ENCODE data around the gene GRN.
"Not testable (repeated sequence)": the region's sequence is repeated elsewhere in the genome, so short reads cannot be mapped to it uniquely, and the experiment has no call there.

GRN gene

DNA sequence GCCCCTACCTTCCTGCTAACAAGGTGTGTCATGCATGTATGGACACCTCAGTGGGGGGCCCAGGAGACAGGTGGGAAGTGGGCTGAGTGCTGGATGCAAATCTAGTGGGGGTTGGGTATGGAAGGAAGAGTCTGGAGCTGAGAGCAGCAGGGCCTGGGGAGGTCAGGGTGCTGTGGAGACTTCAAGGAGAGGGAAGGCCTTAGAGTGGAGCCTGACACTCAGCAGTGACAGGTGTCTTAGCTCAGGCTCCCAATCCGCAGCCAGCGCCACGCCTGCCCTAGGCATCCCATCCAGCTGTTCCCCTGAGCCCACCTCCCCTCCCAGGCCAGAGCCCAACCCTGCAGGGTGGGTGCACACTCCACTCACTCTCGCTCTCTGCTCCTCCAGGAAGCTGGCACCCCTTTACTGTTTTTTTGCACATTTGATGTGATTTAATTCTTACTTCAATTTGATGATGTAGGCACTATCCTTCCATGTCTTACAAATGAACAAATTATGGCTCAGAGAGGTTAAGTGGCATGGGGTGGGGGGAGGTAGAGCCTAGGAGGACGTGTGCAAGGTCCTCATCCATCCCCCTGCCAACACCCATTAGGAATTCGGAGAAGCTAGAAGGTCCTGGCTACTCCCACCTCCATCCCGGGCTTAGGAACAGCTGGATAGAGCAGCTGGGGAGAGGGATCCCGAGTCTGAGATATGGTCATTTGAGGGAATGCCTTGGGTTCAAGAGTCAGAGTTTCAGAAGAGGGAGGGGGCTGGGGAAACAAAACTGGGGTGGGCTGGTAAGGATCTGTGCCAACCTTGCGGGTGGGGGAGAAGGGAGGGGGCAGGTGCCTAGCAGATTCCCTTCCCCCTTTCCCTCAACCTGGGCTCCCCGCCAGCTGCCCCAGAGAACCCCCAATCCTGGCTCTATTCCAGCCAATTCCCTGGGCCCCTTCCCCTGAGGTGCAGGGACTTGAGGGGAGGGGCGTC lies 16.5 kb downstream of the GRN start:
- DNase-seq (ENCODE audit: low spot score): no peak

DNA sequence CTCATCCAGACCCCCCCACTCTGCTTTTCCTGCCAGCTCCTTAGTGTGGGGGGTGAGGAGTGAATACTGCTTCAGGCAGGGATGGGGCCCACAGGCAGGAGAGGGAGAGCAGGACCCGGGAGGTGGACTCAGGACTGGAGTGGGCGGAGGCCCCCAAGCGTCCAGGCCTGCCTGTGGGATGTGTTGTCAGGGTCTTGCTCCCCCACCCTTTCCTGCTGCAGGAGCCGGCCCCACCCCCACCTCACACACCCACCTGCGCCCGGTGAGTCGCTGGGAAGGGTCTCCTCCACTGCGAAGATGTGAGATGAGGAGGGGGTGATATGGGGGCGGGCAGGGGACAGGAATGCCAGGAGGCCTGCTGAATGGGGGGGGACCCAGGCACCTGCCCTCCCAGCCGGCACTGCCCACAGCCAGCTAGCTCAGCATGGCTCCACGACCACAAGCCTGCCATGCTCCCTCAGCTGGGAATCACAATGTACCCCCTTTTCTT lies 17.4 kb downstream of the GRN start:
- no peak for DNase-seq (ENCODE audit: low spot score)

GRCh38 chr17:44362949-44363612 lies 18.0 kb downstream of the GRN start:
- DNase-seq (ENCODE audit: low spot score): no peak

- DNase-seq (ENCODE audit: low spot score): peak; percentile 55
Measured at GRCh38 chr17:44363613-44364159, 18.6 kb downstream of the GRN start, which contains the start of gene FAM171A2. TSS of gene FAM171A2 (minus strand) at chr17:44363853. CDS start at chr17:44363714, 139 bp downstream.

- not testable (repeated sequence) for DNase-seq (ENCODE audit: low spot score)
Measured at GRCh38 chr17:44365051-44365450, 19.9 kb downstream of the GRN start.

GRCh38 chr17:44367231-44367979 lies 22.3 kb downstream of the GRN start:
- no peak for DNase-seq (ENCODE audit: low spot score)

DNA sequence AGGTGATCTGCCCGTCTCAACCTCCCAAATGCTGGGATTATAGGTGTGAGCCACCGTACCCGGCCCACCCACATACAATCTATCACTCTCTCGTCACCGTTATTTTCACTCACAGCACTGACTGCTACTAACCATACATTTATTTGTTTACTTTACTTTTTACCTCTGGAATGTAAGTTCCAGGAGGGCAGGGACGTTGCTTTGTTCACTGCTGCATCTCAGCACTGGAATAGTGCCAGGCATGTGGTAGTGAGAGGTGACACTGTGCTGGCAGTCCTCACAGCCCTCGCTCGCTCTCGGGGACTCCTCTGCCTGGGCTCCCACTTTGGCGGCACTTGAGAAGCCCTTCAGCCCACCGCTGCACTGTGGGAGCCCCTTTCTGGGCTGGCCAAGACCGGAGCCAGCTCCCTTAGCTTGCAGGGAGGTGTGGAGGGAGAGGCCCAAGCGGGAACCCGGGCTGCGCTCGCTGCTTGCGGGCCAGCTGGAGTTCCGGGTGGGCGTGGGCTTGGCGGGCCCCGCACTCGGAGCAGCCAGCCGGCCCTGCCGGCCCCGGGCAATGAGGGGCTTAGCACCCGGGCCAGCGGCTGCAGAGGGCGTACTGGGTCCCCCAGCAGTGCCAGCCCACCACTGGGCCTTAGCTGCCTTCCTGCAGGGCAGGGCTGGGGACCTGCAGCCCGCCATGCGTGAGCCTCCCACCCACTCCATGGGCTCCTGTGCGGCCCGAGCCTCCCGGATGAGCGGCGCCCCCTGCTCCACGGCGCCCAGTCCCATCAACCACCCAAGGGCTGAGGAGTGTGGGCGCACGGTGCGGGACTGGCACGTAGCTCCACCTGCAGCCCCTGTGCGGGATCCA lies 23.5 kb downstream of the GRN start:
- DNase-seq (ENCODE audit: low spot score): not testable (repeated sequence)

DNA sequence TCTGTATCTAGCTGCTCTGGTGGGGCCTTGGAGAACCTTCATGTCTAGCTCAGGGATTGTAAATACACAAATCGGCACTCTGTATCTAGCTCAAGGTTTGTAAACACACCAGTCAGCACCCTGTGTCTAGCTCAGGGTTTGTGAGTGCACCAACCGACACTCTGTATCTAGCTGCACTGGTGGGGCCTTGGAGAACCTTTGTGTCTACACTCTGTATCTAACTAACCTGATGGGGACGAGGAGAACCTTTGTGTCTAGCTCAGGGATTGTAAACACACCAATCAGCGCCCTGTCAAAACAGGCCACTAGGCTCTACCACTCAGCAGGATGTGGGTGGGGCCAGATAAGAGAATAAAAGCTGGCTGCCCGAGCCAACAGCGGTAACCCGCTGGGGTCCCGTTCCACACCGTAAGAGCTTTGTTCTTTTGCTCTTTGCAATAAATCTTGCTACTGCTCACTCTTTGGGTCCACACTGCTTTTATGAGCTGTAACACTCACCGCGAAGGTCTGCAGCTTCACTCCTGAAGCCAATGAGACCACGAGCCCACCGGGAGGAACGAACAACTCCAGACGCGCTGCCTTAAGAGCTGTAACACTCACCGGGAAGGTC lies 24.4 kb downstream of the GRN start:
- DNase-seq (ENCODE audit: low spot score): not testable (repeated sequence)

DNA sequence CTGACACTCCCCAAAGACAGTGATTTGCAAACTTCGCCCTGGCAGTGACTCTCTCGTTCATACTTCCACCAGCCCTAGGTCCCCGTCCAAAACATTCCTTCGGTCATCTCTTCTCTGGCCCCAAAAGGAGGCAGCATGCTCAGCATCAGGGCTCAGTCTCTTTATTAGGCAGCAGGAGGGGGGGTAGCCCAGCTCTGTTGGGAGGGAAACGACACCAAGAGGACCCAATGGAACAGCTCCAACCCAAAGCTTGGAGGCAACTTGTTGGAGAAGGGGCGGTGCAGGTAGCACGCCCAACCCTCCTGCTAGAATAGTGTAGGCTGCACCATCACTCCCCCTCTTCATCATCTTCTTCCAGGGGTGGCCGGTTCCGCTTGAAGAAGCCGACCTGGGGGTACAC lies 26.9 kb downstream of the GRN start:
- DNase-seq (ENCODE audit: low spot score): no peak

- no peak for DNase-seq (ENCODE audit: low spot score)
Measured at GRCh38 chr17:44374306-44375195, 29.4 kb downstream of the GRN start.

GRCh38 chr17:44375196-44376017 lies 30.3 kb downstream of the GRN start:
- no peak for DNase-seq (ENCODE audit: low spot score)

DNA sequence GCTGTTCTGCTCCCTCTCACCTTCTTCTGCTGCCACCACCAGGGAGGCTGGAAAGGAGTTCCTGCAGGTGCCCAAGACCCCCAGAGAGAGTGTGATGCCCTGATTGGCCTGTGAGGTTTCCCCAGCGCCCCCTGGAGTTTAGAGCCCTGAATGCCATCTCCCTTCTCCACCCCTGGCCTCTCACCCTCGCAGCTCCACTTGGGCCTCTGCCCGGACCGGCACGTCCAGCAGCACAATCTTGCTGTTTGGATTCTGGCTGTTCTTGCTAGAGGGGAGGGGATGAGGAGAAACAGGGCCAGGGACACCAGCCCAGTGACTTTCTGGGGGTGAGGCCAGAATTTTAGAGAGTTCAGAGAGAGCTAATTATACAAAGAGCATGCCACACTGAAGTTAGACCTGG lies 31.0 kb downstream of the GRN start:
- DNase-seq (ENCODE audit: low spot score): no peak

DNA sequence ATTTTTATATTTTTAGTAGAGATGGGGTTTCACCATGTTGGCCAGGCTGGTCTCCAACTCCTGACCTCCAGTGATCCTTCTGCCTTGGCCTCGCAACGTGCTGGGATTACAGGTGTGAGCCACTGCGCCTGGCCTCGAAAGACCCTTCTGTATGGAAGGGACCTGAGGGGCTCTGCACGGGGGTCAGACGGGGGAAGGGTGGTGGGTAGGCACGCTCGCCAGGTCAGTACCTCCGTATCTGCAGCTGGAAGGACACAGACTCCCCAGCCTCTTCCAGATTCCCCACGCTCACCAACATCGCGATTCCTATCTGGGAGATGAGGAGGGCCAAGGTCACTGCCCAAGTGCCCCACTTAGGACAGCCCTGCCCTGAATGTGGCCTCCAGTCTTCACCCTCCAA lies 31.7 kb downstream of the GRN start:
- DNase-seq (ENCODE audit: low spot score): no peak

DNA sequence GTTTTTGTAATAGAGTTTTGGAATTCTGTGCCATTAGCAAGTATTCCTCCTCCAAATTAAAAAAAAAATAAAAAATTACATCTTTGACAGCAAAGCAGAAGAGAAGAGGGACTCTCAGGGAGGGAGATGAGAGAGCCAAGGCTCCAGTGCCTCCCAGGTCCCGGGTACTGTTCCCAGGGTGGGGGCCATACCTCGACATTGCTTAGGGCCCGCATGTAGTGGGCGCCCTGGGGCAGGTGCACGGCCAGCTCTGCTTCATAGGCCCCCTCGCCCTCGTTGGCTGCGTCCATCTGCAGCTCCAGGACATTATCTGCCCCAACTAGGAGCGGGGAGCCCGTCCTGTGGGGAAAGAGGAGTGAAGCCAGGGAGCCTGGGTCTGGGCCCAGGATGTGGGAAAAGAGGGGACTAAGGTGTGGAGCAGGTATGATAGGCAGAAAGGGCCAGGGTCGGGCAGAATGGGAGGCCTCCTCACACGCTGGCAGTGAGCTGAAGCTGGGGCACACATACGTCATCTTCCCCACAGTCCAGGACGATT lies 33.1 kb downstream of the GRN start:
- no peak for DNase-seq (ENCODE audit: low spot score)

- DNase-seq (ENCODE audit: low spot score): no peak
Measured at GRCh38 chr17:44379887-44380286, 34.8 kb downstream of the GRN start.

- DNase-seq (ENCODE audit: low spot score): no peak
Measured at GRCh38 chr17:44380767-44381166, 35.7 kb downstream of the GRN start.

DNA sequence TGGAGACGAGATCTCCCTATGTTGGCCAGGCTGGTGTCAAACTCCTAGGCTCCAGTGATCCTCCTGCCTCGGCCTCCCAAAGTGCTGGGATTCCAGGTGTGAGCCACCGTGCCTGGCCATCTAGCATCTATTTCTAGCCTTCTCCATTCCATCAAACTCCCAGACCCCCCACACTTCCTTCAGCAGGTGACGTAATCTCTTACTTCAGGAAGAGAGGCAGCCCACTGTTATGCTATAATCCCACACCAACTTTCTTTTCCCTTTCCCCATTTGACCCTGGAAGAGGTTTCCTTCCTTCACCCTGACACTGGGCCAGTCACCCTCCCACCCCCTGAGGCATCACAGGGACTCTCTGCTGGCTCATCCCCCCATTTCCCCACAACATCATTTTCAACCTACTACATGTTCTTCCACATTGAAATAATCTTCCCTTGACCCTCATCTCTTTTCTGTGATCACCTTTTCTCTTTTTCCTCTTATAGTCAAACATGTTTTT lies 36.8 kb downstream of the GRN start:
- no peak for DNase-seq (ENCODE audit: low spot score)

DNA sequence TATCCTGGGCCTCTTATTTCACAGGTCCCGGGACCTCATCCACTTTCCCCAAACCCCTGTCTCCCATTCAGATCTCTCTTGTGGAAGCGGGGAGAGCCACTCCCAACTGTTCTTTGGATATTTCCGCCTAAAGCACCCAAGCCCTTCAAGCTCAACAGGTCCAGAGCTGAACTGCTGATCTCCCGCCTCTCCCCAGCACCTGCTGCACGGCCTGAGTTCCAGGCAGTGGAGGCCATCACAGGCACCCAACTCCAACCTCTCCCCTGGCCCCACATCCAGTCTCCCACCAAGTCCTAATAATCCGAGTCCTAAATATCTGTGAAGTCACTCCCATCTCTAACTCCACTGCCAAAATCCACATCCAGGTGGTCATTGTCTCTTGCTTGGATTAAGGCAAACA lies 37.8 kb downstream of the GRN start:
- no peak for DNase-seq (ENCODE audit: low spot score)

Data from CD4-positive, alpha-beta T cell treated with Interleukin-15 for 4 hours (primary cell).